ENCODE measurements around the gene RTL1. TPM values are rescaled to one million over a fixed set of nuclear protein-coding genes. Genes with fewer than 3 reads are reported as not detected.
A peak's percentile ranks its signal among the peaks of the same experiment; 100 is the strongest.

The RTL1 gene
- total and polyA plus RNA-seq, 2 of the 13 experiments (the other 11 are each of a cell fraction or from before 2014, with no cell fraction given) = not detected

- TF ChIP-seq ZNF687 (CRISPR knock-in tag; IDR thresholded peaks at IDR 0.05) (peak; percentile 50; the same call in 1 of the 2 replicates), ZNF737 (CRISPR knock-in tag; IDR thresholded peaks at IDR 0.05; ENCODE audit: borderline replicate concordance) (no peak), IKZF4 (CRISPR knock-in tag; IDR thresholded peaks at IDR 0.05; ENCODE audit: borderline replicate concordance, low read depth, not compliant biosample characterization) (no peak), NFIB (CRISPR knock-in tag; IDR thresholded peaks at IDR 0.05; ENCODE audit: borderline replicate concordance) (no peak), RAD21 (CRISPR knock-in tag; IDR thresholded peaks at IDR 0.05) (peak; percentile 46), HMGXB4 (CRISPR knock-in tag; IDR thresholded peaks at IDR 0.05; ENCODE audit: borderline replicate concordance in 1 of 2, low read depth in 1 of 2) (peak in 1 of 2 experiments; percentile 28; a peak in 1 of 4 replicates), HOXA7 (CRISPR knock-in tag; IDR thresholded peaks at IDR 0.05) (no peak), TCF7 (IDR thresholded peaks at IDR 0.05; ENCODE audit: low read depth) (no peak), ZNF891 (CRISPR knock-in tag; IDR thresholded peaks at IDR 0.05) (peak; percentile 23; the same call in 1 of the 2 replicates), SP140L (CRISPR knock-in tag; IDR thresholded peaks at IDR 0.05; ENCODE audit: borderline replicate concordance) (no peak), SIX4 (CRISPR knock-in tag; IDR thresholded peaks at IDR 0.05) (no peak), RELA (CRISPR knock-in tag; IDR thresholded peaks at IDR 0.05) (no peak), MAF1 (CRISPR knock-in tag; IDR thresholded peaks at IDR 0.05; ENCODE audit: borderline replicate concordance) (no peak), ZNF777 (CRISPR knock-in tag; IDR thresholded peaks at IDR 0.05) (peak; percentile 13; the same call in 1 of the 2 replicates), ZBTB14 (CRISPR knock-in tag; IDR thresholded peaks at IDR 0.05) (no peak), NPAS2 (CRISPR knock-in tag; IDR thresholded peaks at IDR 0.05; ENCODE audit: borderline replicate concordance) (no peak), YY1 (IDR thresholded peaks at IDR 0.05; ENCODE audit: insufficient read depth, insufficient replicate concordance, low read depth, low read length) (peak; percentile 14), PLSCR1 (CRISPR knock-in tag; IDR thresholded peaks at IDR 0.05; ENCODE audit: borderline replicate concordance) (no peak)
Observed at GRCh38 chr14:100902295-100903133, 1.0 kb downstream of the RTL1 start (continued).
